DOHH2 (cell line): ENCODE results near the gene MAML2.

Source experiments
- EZH2phosphoT487 ChIP-seq: fragments of 200-600 bp; sonication (generic); IDR thresholded peaks from 2 replicates; pipeline ENCODE4 v1.6.1; 2017; ENCODE audit warnings: borderline replicate concordance, mild to moderate bottlenecking, antibody characterized with exemption, low read length, moderate library complexity, mixed read lengths
- TF ChIP-seq, protein P1 (sequence below): fragments of 200-600 bp; sonication (generic); IDR thresholded peaks from one replicate; pipeline ENCODE4 v1.5.1; 2014; ENCODE audit warnings: antibody characterized with exemption, mild to moderate bottlenecking, low read depth, low read length; ENCODE audit not compliant: poor library complexity, severe bottlenecking

GRCh38 chr11:95968585-95968984 lies 374.4 kb downstream of the MAML2 start:
- TF ChIP-seq, protein P1, sequence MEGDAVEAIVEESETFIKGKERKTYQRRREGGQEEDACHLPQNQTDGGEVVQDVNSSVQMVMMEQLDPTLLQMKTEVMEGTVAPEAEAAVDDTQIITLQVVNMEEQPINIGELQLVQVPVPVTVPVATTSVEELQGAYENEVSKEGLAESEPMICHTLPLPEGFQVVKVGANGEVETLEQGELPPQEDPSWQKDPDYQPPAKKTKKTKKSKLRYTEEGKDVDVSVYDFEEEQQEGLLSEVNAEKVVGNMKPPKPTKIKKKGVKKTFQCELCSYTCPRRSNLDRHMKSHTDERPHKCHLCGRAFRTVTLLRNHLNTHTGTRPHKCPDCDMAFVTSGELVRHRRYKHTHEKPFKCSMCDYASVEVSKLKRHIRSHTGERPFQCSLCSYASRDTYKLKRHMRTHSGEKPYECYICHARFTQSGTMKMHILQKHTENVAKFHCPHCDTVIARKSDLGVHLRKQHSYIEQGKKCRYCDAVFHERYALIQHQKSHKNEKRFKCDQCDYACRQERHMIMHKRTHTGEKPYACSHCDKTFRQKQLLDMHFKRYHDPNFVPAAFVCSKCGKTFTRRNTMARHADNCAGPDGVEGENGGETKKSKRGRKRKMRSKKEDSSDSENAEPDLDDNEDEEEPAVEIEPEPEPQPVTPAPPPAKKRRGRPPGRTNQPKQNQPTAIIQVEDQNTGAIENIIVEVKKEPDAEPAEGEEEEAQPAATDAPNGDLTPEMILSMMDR: peak; percentile 48
- no peak for TF ChIP-seq EZH2phosphoT487
